C4-2B (cell line): ENCODE measurements around the gene CPAMD8.

Experiments
- CTCF ChIP-seq: fragments of 450-650 bp; conservative IDR thresholded peaks from 2 replicates; pipeline ENCODE4 v1.5.1; 2017; ENCODE audit warnings: mild to moderate bottlenecking
- ZFX ChIP-seq: fragments of 450-650 bp; IDR thresholded peaks from 2 replicates; pipeline ENCODE4 v1.6.1; 2017

GRCh38 chr19:16885166-16885565 lies 141.4 kb downstream of the CPAMD8 start:
- TF ChIP-seq CTCF, result no peak
- TF ChIP-seq ZFX, result no peak
